H9 (cell line): Measurements from ENCODE around the gene OLFM1. TPM values are rescaled to one million over a fixed set of nuclear protein-coding genes. Genes with fewer than 3 reads are reported as not detected.

ENCODE experiments used
- DNase-seq: peaks from one replicate; pipeline ENCODE4 v3.0.0-alpha.2; 2017
- H2AFZ ChIP-seq: one replicate; pipeline ENCODE4 v1.6.1; 2013; ENCODE audit warnings: mild to moderate bottlenecking, low read length, control low read depth, moderate library complexity
- H2AK5ac ChIP-seq: 2 replicates; pipeline ENCODE4 v1.6.1; 2013; ENCODE audit warnings: low read length, control low read depth, mixed read lengths; ENCODE audit not compliant: insufficient read length
- H2BK120ac ChIP-seq: one replicate; pipeline ENCODE4 v1.6.1; 2013; ENCODE audit warnings: low read depth, mild to moderate bottlenecking, low read length, control low read depth, inconsistent platforms; ENCODE audit not compliant: poor library complexity, severe bottlenecking
- H2BK12ac ChIP-seq: 2 replicates; pipeline ENCODE4 v1.6.1; 2013; ENCODE audit warnings: low read length, control low read depth, mixed read lengths, low read depth; ENCODE audit not compliant: insufficient read length
- H2BK15ac ChIP-seq: 2 replicates; pipeline ENCODE4 v1.6.1; 2013; ENCODE audit warnings: low read depth, low read length, control low read depth
- H2BK20ac ChIP-seq: one replicate; pipeline ENCODE4 v1.6.1; 2013; ENCODE audit warnings: low read depth, mild to moderate bottlenecking, low read length, control low read depth, inconsistent platforms; ENCODE audit not compliant: poor library complexity, severe bottlenecking
- H2BK5ac ChIP-seq: 2 replicates; pipeline ENCODE4 v1.6.1; 2013; ENCODE audit warnings: low read length, control low read depth, mixed read lengths; ENCODE audit not compliant: insufficient read length
- H3K14ac ChIP-seq: 2 replicates; pipeline ENCODE4 v1.6.1; 2013; ENCODE audit warnings: low read length, control low read depth; ENCODE audit not compliant: insufficient read depth
- H3K18ac ChIP-seq: 2 replicates; pipeline ENCODE4 v1.6.1; 2013; ENCODE audit warnings: low read depth, mild to moderate bottlenecking, mixed read lengths, low read length, control low read depth; ENCODE audit not compliant: insufficient read length
- H3K23ac ChIP-seq: 2 replicates; pipeline ENCODE4 v1.6.1; 2013; ENCODE audit warnings: low read length, control low read depth, mixed read lengths, low read depth; ENCODE audit not compliant: insufficient read length
- H3K23me2 ChIP-seq: 2 replicates; pipeline ENCODE4 v1.6.1; 2013; ENCODE audit warnings: low read depth, mild to moderate bottlenecking, mixed read lengths, low read length, control low read depth; ENCODE audit not compliant: insufficient read length, poor library complexity, severe bottlenecking
- H3K27ac ChIP-seq: 2 replicates; pipeline ENCODE4 v1.5.1; 2013; ENCODE audit warnings: low read length, control low read depth, mixed read lengths, low read depth; ENCODE audit not compliant: insufficient read length
- H3K27me3 ChIP-seq: 2 replicates; pipeline ENCODE4 v1.6.1; 2013; ENCODE audit warnings: low read length, control low read depth, inconsistent platforms; ENCODE audit not compliant: insufficient read depth
- H3K4ac ChIP-seq: 2 replicates; pipeline ENCODE4 v1.6.1; 2013; ENCODE audit warnings: low read depth, mild to moderate bottlenecking, control low read depth, inconsistent platforms, low read length, moderate library complexity
- H3K4me1 ChIP-seq: 2 replicates; pipeline ENCODE4 v1.6.1; 2013; ENCODE audit warnings: low read length, control low read depth, inconsistent platforms; ENCODE audit not compliant: insufficient read depth
- H3K4me2 ChIP-seq: 2 replicates; pipeline ENCODE4 v1.6.1; 2013; ENCODE audit warnings: low read length, control low read depth, mixed read lengths; ENCODE audit not compliant: insufficient read length, insufficient read depth
- H3K56ac ChIP-seq: 2 replicates; pipeline ENCODE4 v1.6.1; 2013; ENCODE audit warnings: low read depth, mild to moderate bottlenecking, mixed read lengths, low read length, control low read depth; ENCODE audit not compliant: insufficient read length
- H3K79me1 ChIP-seq: 2 replicates; pipeline ENCODE4 v1.6.1; 2013; ENCODE audit warnings: low read depth, mild to moderate bottlenecking, moderate library complexity, low read length, control low read depth, inconsistent platforms; ENCODE audit not compliant: insufficient read depth, poor library complexity, severe bottlenecking
- H3K79me2 ChIP-seq: 2 replicates; pipeline ENCODE4 v1.6.1; 2013; ENCODE audit warnings: low read length, control low read depth, inconsistent platforms; ENCODE audit not compliant: insufficient read depth
- H3K9ac ChIP-seq: 2 replicates; pipeline ENCODE4 v1.6.1; 2013; ENCODE audit warnings: low read length, control low read depth, mixed read lengths; ENCODE audit not compliant: insufficient read length; ENCODE audit errors: extremely low read depth
- H3K9me3 ChIP-seq: one replicate; pipeline ENCODE4 v1.6.1; 2013; ENCODE audit warnings: low read depth, low read length, inconsistent platforms; ENCODE audit not compliant: control insufficient read depth
- H3T11ph ChIP-seq: one replicate; pipeline ENCODE4 v1.6.1; 2013; ENCODE audit warnings: mild to moderate bottlenecking, low read length, control low read depth, inconsistent platforms
- H4K20me1 ChIP-seq: one replicate; pipeline ENCODE4 v1.6.1; 2013; ENCODE audit not compliant: control insufficient read depth, insufficient read length, insufficient read depth
- H4K5ac ChIP-seq: 2 replicates; pipeline ENCODE4 v1.6.1; 2013; ENCODE audit warnings: low read depth, mild to moderate bottlenecking, mixed read lengths, low read length, control low read depth; ENCODE audit not compliant: insufficient read length
- H4K8ac ChIP-seq: replicated peaks from 2 replicates; pipeline ENCODE4 v1.6.1; 2013; ENCODE audit warnings: low read length, control low read depth, mixed read lengths, low read depth; ENCODE audit not compliant: insufficient read length
- H4K91ac ChIP-seq: 2 replicates; pipeline ENCODE4 v1.6.1; 2013; ENCODE audit warnings: low read depth, mild to moderate bottlenecking, moderate library complexity, mixed read lengths, low read length, control low read depth; ENCODE audit not compliant: insufficient read length
- H3K27ac Mint-ChIP-seq, 3 experiments: 2 replicates in 2 of 3; 3 replicates in 1 of 3; pipeline ENCODE4 v1.8.0; 2020 to 2021; ENCODE audit warnings: mixed read lengths in 3 of 3, mild to moderate bottlenecking in 1 of 3, moderate library complexity in 1 of 3
- H3K27me3 Mint-ChIP-seq: 2 replicates; pipeline ENCODE4 v1.8.0; 2021; ENCODE audit warnings: low read depth, mild to moderate bottlenecking, moderate library complexity, mixed read lengths
- H3K36me3 Mint-ChIP-seq, 3 experiments: 2 replicates in 2 of 3; 3 replicates in 1 of 3; pipeline ENCODE4 v1.8.0; 2020 to 2021; ENCODE audit warnings: low read depth in 3 of 3, mixed read lengths in 3 of 3; ENCODE audit not compliant: insufficient read depth in 1 of 3
- H3K4me1 Mint-ChIP-seq, 2 experiments: 2 replicates each; pipeline ENCODE4 v1.8.0; 2020; ENCODE audit warnings: mixed read lengths in 2 of 2
- H3K4me3 Mint-ChIP-seq, 2 experiments: 2 replicates in 1 of 2; 3 replicates in 1 of 2; pipeline ENCODE4 v1.8.0; 2020 to 2021; ENCODE audit warnings: mild to moderate bottlenecking in 2 of 2, mixed read lengths in 2 of 2, moderate library complexity in 1 of 2
- H3K9me3 Mint-ChIP-seq, 2 experiments: 2 replicates in 1 of 2; 3 replicates in 1 of 2; pipeline ENCODE4 v1.8.0; 2020; ENCODE audit warnings: mild to moderate bottlenecking in 2 of 2, mixed read lengths in 2 of 2, moderate library complexity in 1 of 2
- WGBS: extraction: QIAGEN DNeasy Blood & Tissue Kit; methylation state at CpG from one replicate; pipeline ENCODE4 v1.1.7; 2013; ENCODE audit warnings: missing lambda C conversion rate, low lambda C conversion rate, mixed read lengths; ENCODE audit not compliant: insufficient read length; ENCODE audit errors: extremely low coverage; 5-methylcytosine and 5-hydroxymethylcytosine counted together
- total RNA-seq: library from RNA; stranded (reverse); gene quantifications from 2 replicates; pipeline ENCODE4 v1.2.1, GENCODE V29; 2021
- TF ChIP-seq, protein P1 (sequence below): fragments of 200-600 bp; sonication (generic); conservative IDR thresholded peaks from 3 replicates; pipeline ENCODE4 v1.8.0; 2021; ENCODE audit warnings: antibody characterized with exemption, mild to moderate bottlenecking

Gene OLFM1
- total RNA-seq, 1 experiment from 2014 or later = 34.1 TPM

DNA sequence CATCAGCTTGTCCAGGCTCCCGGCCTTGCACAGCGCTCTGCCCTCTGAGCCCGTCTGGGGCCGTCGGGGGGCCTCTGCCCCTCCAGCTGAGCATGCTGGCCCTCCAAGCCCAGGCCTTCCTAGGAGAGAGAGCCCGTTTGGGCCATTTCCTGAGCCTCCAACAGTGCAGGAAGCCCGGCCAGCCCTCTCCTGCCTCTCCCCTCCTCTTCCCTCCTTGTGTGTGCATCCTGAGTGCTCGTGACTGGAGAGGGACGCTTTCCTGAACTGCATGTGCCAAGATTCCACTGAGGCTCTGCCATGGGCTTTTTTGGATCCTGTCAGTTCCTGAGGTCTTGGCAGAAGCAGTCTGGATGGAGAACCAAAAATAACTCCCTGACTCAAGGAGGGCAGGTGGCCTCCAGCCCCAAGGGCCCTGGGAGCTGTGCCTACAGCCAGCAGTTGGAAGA is 15.6 kb downstream of the OLFM1 start:
- H2BK120ac ChIP-seq = no peak overlapping the region
- no peaks in the 10 kb centered on the region for H3K79me2 ChIP-seq
- peaks cover 13 to 29% of the 10 kb centered on the region in 2 experiments for H3K4me1 Mint-ChIP-seq
- no peak overlapping the region for H4K91ac ChIP-seq
- no peaks in the 10 kb centered on the region for H3K23me2 ChIP-seq
- H2BK20ac ChIP-seq = no peak overlapping the region
- no peak overlapping the region for H2AK5ac ChIP-seq
- DNase-seq = no peak
- H3K27me3 Mint-ChIP-seq = no peaks in the 10 kb centered on the region
- H2BK12ac ChIP-seq = no peak overlapping the region
- no peaks in the 10 kb centered on the region for H3K27me3 ChIP-seq
- H3K4me3 Mint-ChIP-seq = no peak overlapping the region
- no peaks in the 10 kb centered on the region for H4K20me1 ChIP-seq
- H3K9me3 ChIP-seq = no peaks in the 10 kb centered on the region
- H3K4me1 ChIP-seq = no peaks in the 10 kb centered on the region
- H2BK5ac ChIP-seq = no peak overlapping the region
- H3K79me1 ChIP-seq = no peaks in the 10 kb centered on the region
- no peak overlapping the region for H3K56ac ChIP-seq
- no peak overlapping the region for H2BK15ac ChIP-seq
- no peak overlapping the region for H3T11ph ChIP-seq
- no CpG with 5 or more reads among the region's 9 CpGs for WGBS
- no peak overlapping the region for H4K5ac ChIP-seq
- H3K9ac ChIP-seq = no peak overlapping the region
- H3K27ac ChIP-seq = no peak overlapping the region
- peaks cover 7 to 33% (median 25%) of the 10 kb centered on the region in 3 experiments; a peak in 6 of 7 replicates for H3K36me3 Mint-ChIP-seq
- no peak overlapping the region for H3K4me2 ChIP-seq
- no peak overlapping the region for H3K18ac ChIP-seq
- H4K8ac ChIP-seq = no peak overlapping the region
- no peak overlapping the region for H3K14ac ChIP-seq
- no peak overlapping the region for H3K23ac ChIP-seq
- TF ChIP-seq, protein P1, sequence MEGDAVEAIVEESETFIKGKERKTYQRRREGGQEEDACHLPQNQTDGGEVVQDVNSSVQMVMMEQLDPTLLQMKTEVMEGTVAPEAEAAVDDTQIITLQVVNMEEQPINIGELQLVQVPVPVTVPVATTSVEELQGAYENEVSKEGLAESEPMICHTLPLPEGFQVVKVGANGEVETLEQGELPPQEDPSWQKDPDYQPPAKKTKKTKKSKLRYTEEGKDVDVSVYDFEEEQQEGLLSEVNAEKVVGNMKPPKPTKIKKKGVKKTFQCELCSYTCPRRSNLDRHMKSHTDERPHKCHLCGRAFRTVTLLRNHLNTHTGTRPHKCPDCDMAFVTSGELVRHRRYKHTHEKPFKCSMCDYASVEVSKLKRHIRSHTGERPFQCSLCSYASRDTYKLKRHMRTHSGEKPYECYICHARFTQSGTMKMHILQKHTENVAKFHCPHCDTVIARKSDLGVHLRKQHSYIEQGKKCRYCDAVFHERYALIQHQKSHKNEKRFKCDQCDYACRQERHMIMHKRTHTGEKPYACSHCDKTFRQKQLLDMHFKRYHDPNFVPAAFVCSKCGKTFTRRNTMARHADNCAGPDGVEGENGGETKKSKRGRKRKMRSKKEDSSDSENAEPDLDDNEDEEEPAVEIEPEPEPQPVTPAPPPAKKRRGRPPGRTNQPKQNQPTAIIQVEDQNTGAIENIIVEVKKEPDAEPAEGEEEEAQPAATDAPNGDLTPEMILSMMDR = no peak
- no peaks in the 10 kb centered on the region for H3K9me3 Mint-ChIP-seq
- no peak overlapping the region for H3K4ac ChIP-seq
- peak overlapping the region in 1 of 3 experiments; percentile 25; a peak in 2 of 7 replicates for H3K27ac Mint-ChIP-seq
- no peak overlapping the region for H2AFZ ChIP-seq
